ENCODE results near the gene ZNF101.

The ZNF101 gene

DNA sequence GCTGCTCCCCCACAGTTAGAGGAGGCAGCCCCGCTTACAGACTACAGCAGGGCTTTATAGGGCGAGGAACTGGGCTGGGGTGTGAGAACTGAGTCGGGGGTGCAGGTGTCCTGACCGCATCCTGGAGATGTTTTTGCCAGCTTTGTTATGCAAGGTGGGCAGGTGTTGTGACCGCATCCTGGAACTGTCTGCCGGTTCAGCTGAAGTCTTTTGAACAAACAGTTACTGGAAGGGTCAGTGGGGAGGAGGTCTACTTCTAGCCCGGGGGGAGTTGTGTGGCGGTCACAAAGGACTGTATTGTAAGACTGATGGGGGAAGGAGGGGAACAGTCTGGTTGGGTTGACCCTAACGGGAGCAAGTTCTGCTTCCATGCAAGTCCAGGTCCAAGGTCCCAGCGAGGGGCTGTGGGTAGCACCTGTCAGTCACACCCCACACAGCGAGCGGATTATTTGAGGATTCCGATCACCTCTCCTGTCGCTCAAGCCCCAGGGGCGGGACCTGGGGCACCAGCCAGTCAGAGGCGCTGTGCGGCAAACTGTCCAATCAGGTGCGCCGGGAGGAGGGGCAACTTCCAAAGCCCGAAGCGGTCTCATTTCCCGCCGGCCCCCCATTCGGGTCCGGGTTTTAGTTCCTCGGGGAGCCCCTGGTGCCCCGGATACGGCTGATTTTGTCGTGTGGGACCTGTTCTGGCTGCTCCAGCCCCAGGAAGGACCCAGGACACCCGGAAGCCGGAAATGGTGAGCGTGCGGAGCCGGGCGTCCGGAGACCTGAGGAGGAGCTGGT, at the start of gene ZNF101:
TSS of gene ZNF101 (plus strand) at position 610 of the 783 bp plus-strand sequence. CDS start at position 735, 125 bp downstream.
- DNase-seq, result peak; percentile 91

DNA sequence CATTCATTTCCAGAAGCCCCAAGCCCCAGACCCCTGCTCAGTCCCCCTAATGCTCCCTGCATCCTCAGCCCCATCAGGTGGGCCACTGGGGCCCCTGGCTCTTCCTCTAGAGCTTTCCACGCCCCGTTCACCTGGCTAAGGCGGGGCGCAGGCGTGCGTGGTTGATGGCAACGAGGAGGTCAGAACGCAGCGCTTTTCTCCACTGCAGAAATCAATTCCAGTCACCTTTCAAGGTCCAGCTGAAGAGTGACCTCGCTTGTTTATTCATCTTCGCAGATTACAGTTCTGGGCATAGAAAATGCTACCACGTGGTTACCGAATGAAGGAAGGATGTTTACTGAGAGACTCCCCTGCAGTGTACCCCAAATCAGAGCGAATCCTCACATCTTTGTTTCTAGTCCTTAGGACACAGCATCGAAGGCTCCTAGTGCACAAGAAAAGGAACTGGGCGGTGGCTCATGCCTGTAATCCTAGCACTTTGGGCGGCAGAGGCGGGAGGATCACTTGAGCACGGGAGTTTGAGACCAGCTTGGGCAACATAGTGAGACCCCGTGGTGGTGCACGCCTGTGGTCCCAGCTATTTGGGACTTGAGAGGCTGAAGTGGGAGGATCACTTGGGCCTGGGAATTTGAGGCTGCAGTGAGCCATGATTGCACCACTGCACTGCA, 49.3 kb upstream of the ZNF101 start:
- no peak for DNase-seq

GRCh38 chr19:19619849-19620210, 48.8 kb upstream of the ZNF101 start:
- no peak for DNase-seq

GRCh38 chr19:19623383-19623782, 45.3 kb upstream of the ZNF101 start:
- DNase-seq, result no peak

DNA sequence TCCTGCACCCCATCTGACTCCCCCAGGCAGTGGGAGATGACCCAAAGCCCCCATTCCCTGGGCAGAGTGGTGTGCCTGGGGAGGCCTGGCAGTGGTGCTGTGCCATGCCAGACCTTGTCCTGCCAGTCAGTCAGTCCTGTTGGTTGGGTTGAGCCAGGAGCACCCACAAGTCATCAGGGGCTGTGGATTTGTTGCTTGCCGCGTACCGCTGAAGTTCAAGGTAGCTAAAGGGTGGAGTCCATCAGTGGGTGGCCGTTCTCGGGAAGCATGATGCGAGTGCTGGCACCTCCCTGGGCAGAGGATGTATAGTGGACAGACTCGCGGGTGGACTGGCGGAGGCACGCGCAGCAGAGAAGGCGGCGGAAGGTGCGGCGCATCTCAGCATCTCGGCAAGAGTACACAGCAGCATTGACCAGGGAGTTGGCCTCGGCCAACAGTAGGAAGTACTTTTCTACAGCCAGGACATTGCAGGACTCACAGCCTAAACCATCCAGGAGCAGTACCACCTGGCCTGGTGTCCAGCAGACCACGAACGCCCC, 44.5 kb upstream of the ZNF101 start:
- DNase-seq, result no peak

- no peak for DNase-seq
Observed at GRCh38 chr19:19626516-19627472, 41.8 kb upstream of the ZNF101 start.

DNA sequence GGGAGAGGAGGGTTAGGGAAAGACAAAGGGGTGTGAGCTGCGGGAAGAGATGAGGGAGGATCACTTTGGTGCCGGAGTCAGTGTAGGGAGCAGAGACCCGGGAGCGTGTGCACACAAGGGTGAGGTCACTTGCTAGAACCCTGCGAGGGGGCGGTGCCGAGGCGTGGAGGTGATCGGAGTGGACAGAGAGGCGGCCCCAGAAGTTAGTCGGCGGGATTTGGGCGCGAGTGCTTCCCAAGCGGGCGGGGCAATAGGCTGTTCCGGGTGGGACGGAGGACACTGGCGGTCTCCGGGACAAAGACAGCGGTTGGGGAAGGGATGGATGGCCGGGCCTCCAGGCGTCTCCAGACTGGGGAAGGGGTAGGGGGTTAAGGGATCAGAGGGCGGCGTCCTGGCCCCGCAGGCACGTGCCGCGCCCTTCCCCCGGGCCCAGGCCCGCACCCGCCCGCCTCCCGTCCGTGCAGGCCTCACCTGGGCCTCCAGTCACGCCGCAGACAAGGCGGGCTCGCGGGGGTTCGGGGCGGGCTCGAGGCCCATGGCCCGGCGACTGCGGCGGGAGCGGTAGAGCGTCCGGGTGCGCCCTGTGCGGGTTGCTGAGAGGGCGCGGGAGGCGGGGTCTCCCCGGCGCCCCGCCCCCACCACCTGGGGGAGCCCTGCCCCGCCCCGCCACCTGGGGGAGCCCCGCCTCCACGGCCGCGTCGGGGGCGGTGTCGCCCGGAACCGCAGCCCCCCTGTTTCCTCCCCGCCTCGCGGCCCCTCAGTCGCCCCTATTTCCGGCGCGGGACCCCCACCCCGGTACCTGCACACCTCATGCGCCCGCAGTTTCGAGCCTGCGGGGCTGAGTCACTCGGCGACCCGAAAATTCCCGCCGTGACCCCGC, 40.8 kb upstream of the ZNF101 start, which contains the start of gene LPAR2:
TSS of gene LPAR2 (minus strand) at position 600 of the 880 bp plus-strand sequence. CDS start 945 bp downstream, outside the sequence.
- DNase-seq, result peak; percentile 76

DNA sequence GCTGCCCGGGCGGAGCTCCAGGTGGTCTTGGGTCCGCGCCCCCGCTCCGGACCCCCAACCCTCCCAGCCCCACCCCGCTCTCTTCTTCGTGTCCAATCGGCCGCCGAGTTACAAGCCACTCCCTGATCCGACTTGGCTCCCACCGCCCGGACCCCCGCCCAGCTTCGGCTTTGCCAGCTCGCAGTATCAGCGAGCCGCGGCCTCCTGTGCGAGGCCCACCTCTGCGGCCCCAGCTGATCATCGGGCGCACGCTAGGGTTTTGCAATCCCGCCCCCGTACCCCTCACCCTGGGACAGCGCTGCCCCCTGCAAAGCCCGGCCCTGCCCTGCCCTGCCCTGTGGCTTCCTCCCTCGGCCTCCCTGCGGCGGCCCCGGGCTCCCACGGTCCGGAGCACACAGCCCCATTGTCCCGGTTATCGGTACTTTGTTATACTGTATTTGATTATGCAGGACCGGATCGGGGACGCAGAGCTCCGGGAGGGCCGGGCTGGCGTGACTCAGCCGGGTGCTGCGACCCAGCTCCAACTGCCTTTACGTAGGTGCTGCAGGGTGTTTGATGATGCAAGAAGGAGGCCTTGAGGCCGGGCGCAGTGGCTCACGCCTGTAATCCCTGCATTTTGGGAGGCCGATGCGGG, 40.0 kb upstream of the ZNF101 start:
- peak; percentile 70 for DNase-seq

DNA sequence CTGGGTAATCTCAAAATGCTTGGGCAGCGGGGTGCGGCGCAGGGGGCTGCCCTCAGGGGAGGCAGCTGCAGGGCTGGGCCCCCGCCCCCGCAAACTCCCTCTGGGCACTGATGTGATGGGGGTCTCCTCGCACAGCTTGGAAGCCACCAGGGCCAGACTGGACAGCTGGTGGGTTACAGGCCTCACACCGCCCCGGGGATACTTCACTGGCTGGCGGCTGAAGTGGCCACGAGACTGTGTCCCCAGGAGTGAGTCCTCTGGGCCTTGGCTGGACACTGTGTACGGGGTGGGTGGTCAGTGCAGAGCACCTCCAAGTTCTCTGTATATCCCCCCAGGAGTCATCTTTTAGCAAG, 38.6 kb upstream of the ZNF101 start:
- no peak for DNase-seq

DNA sequence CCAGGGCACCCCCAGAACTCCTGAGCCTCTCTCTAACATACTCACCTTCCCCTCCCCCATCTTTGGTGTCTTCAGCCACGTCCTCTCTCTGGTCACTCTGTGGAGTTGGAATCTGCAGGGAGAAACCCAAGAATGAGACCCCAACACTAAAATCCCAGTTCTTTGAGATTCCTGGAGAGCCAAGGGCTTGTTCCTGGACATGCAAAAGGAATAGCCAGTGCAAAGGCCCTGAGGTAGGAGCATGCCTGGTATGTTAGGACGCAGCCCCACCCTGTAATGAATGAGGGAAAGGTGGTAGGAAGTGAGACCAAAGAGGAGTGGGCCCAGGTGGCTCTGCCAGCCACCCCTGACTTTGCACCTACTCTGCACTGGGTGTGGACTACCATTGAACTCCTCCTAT, 38.2 kb upstream of the ZNF101 start:
- no peak for DNase-seq

DNA sequence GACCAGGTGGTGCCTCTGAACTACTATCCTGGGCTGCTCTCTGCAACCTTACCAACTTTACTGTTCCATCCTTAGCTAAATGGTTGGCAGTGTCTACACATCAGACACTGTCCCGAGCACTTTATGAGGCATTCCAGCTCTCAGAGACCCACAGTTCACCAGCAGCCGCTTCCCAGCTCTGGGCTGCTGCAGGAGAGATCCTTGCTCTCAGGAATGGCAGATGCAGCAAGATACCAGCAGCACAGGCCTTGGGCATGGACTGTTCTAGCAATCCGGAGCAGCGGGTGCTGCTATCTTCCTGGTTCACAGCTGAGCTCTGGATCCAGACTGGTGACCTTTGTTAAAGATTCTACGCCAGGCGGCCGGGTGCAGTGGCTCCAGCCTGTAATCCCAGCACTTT, 37.3 kb upstream of the ZNF101 start:
- DNase-seq, result no peak

- DNase-seq, result no peak
Observed at GRCh38 chr19:19632661-19633060, 36.0 kb upstream of the ZNF101 start.

GRCh38 chr19:19633711-19634515, 34.7 kb upstream of the ZNF101 start:
- no peak for DNase-seq

GRCh38 chr19:19634516-19635312, 33.9 kb upstream of the ZNF101 start:
- no peak for DNase-seq

DNA sequence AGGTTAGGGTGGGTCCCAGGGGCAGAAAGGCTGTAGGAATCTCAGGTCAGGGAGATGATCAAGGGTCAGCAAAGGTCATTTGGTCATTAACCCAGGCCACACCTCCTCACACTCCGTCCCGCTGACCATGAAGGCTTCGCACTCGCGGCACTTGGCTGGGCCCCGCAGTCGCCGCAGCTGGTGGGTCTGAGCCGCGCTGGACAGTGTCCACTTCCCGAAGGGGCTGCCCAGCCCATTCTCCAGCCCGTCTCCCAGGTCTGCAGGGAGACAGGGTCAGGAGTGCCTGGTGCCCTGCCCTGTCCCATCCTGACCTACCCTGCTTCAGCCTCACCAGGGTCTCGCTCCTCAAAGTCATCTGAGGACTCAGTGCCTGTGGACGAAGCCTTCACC, 33.3 kb upstream of the ZNF101 start:
- DNase-seq, result no peak

DNA sequence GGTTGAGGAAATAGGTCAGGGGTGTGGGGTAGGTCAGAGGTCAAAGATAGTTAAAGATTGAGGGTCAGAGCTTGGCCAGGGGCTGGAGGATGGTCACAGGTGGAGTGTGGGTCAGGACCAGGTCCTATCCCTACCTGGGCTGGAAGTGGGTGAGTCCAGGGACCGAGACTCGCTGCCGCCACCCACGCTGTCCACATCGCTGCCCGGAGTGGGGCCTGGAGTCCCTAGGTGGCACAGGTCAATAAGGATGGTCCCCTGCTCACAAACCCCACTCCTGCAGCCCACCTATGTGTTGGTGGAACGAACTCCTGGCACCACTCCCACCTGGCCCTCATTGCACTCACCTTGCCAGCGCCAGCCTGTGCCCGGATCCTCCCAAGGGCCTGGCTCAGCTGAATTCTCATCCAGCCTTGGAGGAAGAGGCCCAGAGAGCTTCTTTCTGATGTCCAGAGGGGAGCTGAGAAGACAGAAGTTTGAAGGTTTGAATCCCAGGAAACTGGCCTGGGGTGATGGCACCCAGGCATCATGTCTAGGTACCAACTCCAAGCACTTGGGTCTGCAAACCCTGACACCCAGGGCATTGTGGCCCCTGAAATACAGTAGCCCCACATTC, 32.0 kb upstream of the ZNF101 start:
- no peak for DNase-seq

GRCh38 chr19:19637186-19637522, 31.5 kb upstream of the ZNF101 start:
- no peak for DNase-seq

DNA sequence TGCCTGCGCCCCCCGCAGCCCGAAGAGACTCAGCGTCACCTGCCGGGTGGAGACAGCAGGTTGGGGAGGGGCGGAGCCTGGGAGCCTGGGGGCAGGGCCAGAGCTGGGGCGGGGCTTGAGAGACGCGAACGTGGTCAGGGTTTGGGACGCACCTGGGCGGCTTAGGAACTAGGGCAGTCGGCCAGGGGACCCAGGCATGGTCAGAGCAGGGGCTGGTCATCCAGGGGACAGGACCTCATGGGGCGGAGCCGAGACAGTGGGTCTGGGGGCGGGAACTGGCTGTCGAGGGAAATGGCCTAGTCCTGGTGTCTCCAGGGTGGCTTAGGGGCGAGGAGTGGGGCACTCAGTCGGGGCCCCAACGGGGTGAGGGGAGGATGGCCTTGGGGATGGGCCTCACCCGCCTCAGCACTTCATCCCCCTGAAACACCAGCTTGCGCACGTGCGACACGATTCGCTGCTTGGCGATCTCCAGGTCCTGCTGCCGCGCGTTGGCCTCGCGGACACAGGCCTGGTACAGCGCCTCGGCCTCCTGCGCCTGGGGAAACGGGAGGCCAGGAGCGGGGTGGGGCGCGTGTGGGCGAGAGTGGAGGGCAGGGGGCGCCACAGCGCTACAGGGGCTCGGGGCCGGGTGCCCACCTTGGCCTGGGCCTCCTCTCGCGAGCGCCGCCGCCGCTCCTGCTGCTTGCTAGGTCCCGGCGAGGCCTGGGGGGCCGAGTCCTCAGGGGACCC, 31.0 kb upstream of the ZNF101 start:
- no peak for DNase-seq
